Activated CD4-positive, alpha-beta T cell treated with anti-CD3 and anti-CD28 coated beads for 4 hours (primary cell): ENCODE results near the gene LGR6.
"Not testable (repeated sequence)": the region's sequence is repeated elsewhere in the genome, so short reads cannot be mapped to it uniquely, and the experiment has no call there.

Experiments used
- DNase-seq, 2 donors: peaks; one replicate each; pipeline ENCODE4 v3.0.0-alpha.2; 2020

LGR6 gene

DNA sequence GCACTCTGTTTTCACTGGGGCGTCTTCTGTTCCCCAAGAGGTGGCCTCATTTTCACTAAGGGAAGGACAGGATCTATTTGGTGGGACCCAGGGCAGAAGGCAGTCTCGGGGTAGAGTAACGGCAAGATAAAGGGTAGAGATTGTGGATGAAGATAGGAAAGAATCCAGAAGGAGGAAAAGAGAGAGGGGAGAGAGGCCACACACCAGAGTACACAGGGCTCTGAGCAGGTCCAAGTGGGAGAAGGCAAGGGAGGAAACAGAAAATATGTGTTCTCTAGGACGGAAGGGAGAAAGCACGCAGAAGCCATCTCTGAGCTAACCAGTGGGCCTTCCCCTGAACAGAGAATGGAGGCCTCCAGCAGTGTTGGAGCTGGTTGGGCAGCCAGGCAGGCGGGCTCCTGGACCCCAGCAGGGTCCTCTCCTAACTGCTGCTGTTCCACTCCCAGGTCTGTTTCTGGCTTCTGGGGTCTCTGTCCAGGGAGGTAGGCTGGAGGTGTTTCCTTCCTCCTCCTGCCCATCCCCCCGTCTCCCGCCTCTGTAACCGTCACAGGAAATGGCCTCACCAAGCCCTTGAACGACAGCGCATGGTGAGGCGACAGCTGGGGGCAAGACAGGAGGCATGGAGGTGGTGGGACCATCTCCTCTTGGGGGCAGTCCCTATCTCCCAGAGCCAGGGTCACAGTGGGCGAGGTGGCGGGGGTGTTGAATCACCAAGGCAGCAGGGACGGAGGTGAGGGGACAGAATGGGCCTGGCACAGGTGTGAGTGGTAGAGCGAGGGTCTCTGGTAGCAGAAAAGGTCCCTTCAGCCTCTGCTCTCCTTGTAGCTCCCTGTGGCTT is 33.8 kb upstream of the LGR6 start:
- DNase-seq = peak; percentile 40 to 59

GRCh38 chr1:202160377-202160940 is 33.1 kb upstream of the LGR6 start, which contains the start of gene PTPN7:
Gene PTPN7 (minus strand): TSS chr1:202160602. CDS start chr1:202159402, 1,200 bp downstream.
- DNase-seq = peak; percentile 90 to 92

- no peak for DNase-seq
Observed at GRCh38 chr1:202161151-202162046, 32.2 kb upstream of the LGR6 start.

- peak; percentile 43 to 67 for DNase-seq
Observed at GRCh38 chr1:202162047-202162417, 31.6 kb upstream of the LGR6 start.

- peak in 1 of 2 donors; percentile 21 for DNase-seq
Observed at GRCh38 chr1:202162418-202163280, 30.9 kb upstream of the LGR6 start.

GRCh38 chr1:202163281-202164270 is 30.0 kb upstream of the LGR6 start:
- no peak for DNase-seq

DNA sequence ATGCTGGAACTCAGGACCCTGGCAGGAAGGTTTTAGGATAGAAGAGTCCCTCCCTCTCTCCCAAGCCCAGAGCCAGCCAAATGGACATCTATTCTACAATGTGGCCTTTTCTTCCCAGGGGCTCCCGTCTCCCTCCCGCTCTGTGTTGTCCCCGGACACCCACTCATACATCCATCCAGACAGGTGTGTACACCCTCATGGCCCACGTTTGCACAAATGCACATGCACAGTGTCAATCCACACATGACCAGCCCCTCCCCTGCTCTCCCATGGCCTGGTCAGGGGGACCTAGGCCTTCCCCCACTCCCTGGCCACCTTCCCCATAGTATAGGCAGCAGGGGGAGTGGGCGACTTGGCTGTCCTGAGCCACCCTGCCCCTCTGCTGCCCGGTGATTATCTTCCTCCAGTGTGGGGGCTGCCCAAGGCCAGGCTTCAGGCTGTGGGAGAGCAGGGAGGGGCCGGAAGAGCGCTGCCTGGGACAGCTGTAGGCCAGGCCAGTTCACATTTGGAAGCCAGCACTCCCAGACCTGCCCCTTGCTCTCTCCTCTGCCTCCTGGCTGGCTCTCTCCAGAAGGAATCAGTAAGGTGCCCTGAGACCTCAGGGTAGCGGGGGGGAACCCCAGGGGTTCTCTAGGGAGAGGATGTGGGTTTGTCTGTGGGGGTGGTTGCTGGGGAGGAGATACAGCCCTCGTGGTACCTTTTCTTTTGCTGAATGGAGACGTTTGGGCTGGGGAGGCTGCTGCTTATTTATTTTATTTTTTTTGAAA is 29.1 kb upstream of the LGR6 start:
- DNase-seq = peak; percentile 68 to 75

- peak; percentile 66 to 69 for DNase-seq
Observed at GRCh38 chr1:202165267-202165941, 28.2 kb upstream of the LGR6 start.

DNA sequence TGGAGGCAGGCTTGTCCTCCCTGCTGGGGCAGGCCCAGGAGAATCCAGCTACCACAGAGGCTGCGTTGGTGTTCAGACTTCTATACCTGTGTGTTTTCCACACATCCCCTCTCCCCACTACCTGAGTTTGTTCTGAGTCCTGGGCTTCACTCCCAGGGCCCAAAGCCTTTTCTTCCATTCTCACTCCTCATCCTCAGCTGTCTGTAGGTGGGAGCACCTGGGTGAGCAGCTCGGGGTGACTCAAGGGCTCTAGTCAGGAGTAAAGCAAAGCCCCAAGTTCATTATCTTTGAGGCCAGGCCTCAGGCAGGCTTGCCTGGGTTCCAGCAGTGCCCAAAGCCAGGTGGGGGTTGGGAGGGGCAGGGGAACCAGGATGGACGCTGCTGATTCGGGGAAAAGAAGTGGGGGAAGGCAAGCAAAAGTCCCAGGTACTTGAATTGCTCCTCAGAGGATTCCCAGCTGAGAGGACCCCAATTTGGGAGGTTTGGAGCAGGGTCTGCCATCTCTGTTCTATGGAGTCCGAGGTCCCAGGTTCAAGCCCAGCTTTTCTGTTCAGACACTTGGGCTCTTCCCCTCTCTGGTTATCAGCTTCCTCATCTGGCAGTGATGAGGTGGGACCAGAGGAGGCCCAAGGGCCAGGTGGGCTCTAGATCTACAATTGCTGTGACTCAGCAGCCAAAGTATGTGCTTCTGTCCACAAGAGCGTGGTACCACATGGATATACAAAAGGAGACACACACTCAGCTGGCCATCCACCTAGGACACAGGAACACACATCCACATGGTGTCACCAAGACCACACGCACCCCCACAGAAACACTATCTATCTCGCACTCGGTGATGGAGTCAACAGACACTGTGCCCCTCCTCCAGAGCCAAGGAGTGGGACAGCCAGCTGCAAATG is 27.4 kb upstream of the LGR6 start:
- DNase-seq = no peak

DNA sequence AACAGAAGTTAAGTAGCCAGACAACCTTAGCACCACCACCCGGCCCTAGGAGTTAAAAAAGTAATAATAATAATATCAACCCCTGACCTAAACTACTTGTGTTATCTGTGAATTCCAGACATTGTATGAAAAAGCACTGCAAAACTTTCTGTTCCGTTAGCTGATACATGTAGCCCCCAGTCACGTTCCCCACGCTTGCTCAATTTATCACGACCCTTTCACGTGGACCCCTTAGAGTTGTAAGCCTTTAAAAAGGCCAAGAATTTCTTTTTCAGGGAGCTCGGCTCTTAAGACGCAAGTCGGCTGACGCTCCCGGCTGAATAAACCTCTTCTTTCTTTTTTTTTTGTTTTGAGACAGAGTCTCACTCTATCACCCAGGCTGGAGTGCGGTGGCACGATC is 26.5 kb upstream of the LGR6 start:
- not testable (repeated sequence) for DNase-seq

DNA sequence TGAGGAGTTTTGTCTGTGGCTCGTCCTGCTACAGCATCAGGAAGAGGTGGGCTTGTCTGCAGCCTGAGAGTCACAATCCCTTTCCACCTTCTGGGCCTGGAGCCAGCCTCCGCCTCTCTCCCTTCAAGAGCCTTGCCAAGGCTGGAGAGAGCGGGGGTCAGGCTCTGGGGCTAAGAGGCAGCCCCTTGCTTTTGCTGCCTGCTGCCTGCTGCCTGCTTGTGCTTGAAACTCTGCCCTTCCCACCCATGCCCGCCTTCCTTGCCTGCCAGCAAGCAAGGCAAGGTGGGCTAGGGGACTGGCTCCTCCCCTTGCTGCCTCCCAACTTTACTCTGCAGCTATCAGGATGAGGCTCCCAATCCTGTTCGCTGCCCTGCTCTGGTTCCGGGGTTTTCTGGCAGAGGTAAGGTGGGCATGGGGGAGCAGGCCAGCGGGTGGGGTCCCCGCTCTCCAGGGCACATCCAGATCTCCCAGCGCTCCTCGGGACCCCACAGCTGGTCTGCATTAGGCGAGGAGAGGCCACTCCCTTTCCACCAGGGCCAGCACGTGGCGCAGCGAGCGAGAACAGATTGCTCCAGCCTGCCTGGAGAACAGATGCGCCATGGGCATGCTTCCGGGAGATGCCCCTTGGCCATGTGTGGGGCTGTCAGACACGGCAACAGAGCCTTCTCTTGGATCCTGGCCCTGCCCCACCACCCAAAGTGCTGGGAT is 25.7 kb upstream of the LGR6 start:
- DNase-seq = no peak

DNA sequence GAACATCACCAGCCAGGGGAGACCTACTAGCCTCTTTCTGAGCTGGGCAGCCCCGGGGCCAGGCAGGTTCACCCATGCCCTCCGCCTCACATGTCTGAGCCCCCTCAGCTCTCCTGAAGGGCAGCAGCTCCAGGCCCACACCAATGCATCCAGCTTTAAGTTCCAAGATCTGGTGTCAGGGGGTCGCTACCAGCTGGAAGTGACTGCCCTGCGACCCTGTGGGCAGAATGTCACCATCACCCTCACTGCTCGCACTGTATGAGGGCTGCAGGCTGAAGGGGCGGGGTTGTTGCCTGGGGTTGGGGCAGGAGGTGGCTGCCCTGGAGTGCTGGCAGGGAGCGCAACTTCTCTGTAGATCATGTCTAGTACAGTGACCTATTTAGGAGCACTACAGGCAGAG is 24.7 kb upstream of the LGR6 start:
- DNase-seq = no peak

DNA sequence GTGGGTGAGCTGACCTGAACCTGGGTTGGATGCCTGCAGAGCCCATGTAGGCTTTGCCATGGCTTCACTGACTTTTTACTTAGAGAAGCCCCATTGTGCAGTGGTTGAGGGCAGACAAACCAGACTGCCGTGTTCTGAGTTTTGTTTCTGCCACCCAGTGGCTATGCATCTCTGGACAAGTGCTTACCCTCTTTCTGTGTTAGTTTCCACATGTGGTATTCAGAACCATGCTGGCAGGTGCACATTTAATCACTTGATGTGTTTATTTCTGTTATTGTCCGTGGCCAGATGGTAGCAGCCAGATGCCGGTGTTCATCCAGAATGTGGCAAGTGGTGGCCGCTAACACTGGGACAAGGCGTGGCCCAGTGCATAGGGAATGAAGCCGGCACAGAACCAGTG is 22.9 kb upstream of the LGR6 start:
- no peak for DNase-seq

DNA sequence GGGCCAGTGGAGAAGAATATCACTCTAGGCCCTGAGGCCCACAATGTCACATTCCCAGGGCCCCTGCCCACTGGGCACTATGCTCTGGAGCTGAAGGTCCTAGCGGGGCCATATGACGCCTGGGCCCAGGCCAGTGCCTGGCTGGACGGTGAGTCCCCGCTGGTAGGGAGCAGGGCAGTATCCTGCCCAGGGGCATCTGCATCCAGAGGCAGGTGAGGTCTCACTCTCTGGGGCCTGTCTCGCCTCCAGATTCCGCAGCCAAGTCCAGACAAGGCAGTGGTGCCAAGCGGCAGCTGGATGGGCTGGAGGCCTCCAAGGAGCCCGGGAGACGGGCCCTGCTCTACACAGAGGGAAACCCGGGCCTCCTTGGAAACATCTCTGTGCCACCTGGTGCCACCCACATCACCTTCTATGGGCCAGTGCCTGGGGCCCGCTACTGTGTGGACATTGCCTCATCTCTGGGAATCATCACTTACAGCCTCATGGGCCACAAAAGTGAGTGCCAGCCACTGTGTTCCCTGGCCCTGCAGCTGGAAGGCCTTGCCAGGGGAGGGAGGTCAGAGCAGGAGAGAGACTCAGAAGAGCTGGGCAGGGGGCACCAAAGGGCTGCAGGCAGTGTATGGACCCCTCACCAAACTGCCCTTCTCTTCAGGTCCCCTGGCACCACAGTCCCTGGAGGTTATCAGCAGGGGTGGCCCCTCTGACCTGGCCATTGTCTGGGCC is 22.1 kb upstream of the LGR6 start:
- DNase-seq = no peak

GRCh38 chr1:202172015-202172355 is 21.6 kb upstream of the LGR6 start:
- no peak for DNase-seq

GRCh38 chr1:202173993-202174392 is 19.6 kb upstream of the LGR6 start:
- no peak for DNase-seq
